ENCODE measurements around the gene IKZF5. TPM values are rescaled to one million over a fixed set of nuclear protein-coding genes. Genes with fewer than 3 reads are reported as not detected.

The IKZF5 gene
- total and polyA plus RNA-seq, 2 of the 4 experiments (the other 2 are of a cell fraction): 2.9 to 4.4 TPM

DNA sequence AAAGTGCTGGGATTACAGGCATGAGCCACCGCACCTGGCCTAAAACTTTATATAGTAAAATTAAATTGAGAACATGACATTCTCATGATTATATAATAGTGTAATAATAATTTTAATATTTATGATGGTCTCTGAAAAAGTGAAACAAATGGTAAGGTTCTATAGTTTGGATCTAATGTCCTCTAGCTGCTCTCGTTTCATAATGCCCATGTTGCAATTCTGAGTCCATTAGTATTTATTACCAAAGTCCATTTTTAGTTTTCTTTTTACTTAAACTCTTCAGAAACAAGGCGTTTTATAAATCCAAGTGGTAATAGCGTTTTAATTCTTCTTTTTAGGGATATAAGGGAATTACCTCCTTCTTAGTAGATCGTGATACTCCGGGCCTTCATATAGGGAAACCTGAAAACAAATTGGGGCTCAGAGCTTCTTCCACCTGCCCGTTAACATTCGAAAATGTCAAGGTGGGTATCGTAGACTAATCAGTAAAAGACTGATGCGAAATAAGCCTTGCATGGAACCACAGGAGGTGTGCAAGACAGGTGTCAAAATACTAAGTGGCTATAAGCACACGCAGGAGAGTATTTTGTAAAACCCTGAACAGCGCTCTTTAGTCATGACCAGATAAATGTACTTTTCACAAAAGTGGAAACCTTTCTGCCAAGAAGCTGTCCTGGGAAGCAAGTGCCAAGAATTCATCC, 34.3 kb upstream of the IKZF5 start:
- Histone ChIP-seq H3K18ac (ENCODE audit: low read depth, low read length) (no peak overlapping the region), H3K9me3 (ENCODE audit: control insufficient read depth, insufficient read depth, low read length) (no peaks in the 10 kb centered on the region), H3K23ac (ENCODE audit: low read depth, low read length) (no peak overlapping the region), H3K14ac (replicated peaks; ENCODE audit: low read depth, low read length) (no peak overlapping the region), H3K79me1 (ENCODE audit: low read depth in 1 of 2, low read length in 2 of 2) (no peaks in the 10 kb centered on the region), H4K5ac (ENCODE audit: low read depth, low read length) (no peak overlapping the region), H3K36me3 (ENCODE audit: control insufficient read depth, insufficient read depth, low read length) (0 out of 2 replicates have a peak, but pooled peaks cover 1% of the 10 kb centered on the region), H3K4me1 (ENCODE audit: control insufficient read depth, insufficient read depth, low read length) (no peaks in the 10 kb centered on the region), H3K9ac (ENCODE audit: low read depth, low read length) (no peak overlapping the region), H3K56ac (ENCODE audit: extremely low read depth, insufficient read depth, low read length) (no peak overlapping the region), H2BK5ac (ENCODE audit: low read depth, low read length, poor library complexity, severe bottlenecking) (no peak overlapping the region), H2AK5ac (ENCODE audit: low read depth, low read length) (no peak overlapping the region), H2AFZ (replicated peaks; ENCODE audit: low read length, poor library complexity) (no peak overlapping the region), H3K4ac (ENCODE audit: low read depth, low read length) (no peak overlapping the region), H3K4me2 (ENCODE audit: low read depth, low read length) (no peak overlapping the region), H4K20me1 (ENCODE audit: insufficient read depth, low read length) (no peaks in the 10 kb centered on the region), H2BK15ac (ENCODE audit: low read depth, low read length) (no peak overlapping the region), H3K27me3 (ENCODE audit: control insufficient read depth, insufficient read depth, low read length) (no peaks in the 10 kb centered on the region), H3K4me3 (ENCODE audit: insufficient read depth, low read depth, low read length) (no peak overlapping the region), H4K8ac (ENCODE audit: low read depth in 2 of 2, low read length in 2 of 2) (no peak overlapping the region), H2AK9ac (replicated peaks; ENCODE audit: low read depth, low read length, poor library complexity) (no peak overlapping the region), H2BK120ac (ENCODE audit: low read depth, low read length) (no peak overlapping the region), H3K27ac (ENCODE audit: insufficient read depth, low read length) (no peak overlapping the region), H3K9me1 (ENCODE audit: insufficient read depth, low read length) (no peaks in the 10 kb centered on the region), H2BK20ac (ENCODE audit: low read depth, low read length) (no peak overlapping the region), H4K91ac (ENCODE audit: insufficient read depth, low read depth, low read length) (no peak overlapping the region)
- dilution Hi-C loops (cut with HindIII; ENCODE audit: low sequenced_read_pairs, unreplicated experiment) (no loop called here), in situ Hi-C loops (cut with MboI; ENCODE audit: low sequenced_read_pairs) (loop anchor here (10.0 to 25.0 kb wide), 2 partner anchors 512 to 919 kb away; no protein-coding TSS in a partner anchor), intact Hi-C loops (cut with micrococcal nuclease) (loop anchor here (1.0 to 5.0 kb wide), 3 partner anchors 338 to 1344 kb away; no protein-coding TSS in a partner anchor)
- ATAC-seq (ENCODE audit: low read depth): no peak
- DNase-seq: no peak
- ChIA-PET POLR2A (ENCODE audit: unreplicated experiment) (no interaction called here), CTCF (interaction anchor here (0.7 to 1.7 kb wide), 8 partner anchors 8 to 520 kb away, joined by 3 to 8 read pairs (median 3); no protein-coding TSS in a partner anchor)
- no TSS peak for BruUV-seq (replicated peaks)
- TF ChIP-seq FOS (IDR thresholded peaks at IDR 0.05; ENCODE audit: low read depth, low read length): no peak
- TF ChIP-seq BHLHE40 (IDR thresholded peaks at IDR 0.05; ENCODE audit: low read depth, low read length): no peak
- TF ChIP-seq POLR2A (IDR thresholded peaks at IDR 0.05; ENCODE audit: low read depth, low read length): no peak
- TF ChIP-seq CHD1 (IDR thresholded peaks at IDR 0.05; ENCODE audit: low read depth, low read length): no peak
- WGBS, 2 experiments (ENCODE audit: extremely low coverage in 2 of 2, insufficient read length in 1 of 2): 54% methylated on average over 3 of the region's 12 CpGs; no CpG with 5 or more reads in 1 of the 2 experiments

Measured in IMR-90 (cell line).